GM18507 (cell line): ENCODE measurements around the gene TRMT44.
"Not testable (repeated sequence)": the region's sequence is repeated elsewhere in the genome, so short reads cannot be mapped to it uniquely, and the experiment has no call there.

ENCODE experiments used
- DNase-seq: peaks from one replicate; pipeline ENCODE4 v3.0.0; 2011; ENCODE audit warnings: low read depth; ENCODE audit not compliant: insufficient read length; ENCODE audit errors: extremely low spot score
- FAIRE-seq: peaks from 2 replicates; lab custom pipeline; 2011; peaks lifted over from hg19 to GRCh38; lab: Jason Lieb, UNC

The TRMT44 gene

DNA sequence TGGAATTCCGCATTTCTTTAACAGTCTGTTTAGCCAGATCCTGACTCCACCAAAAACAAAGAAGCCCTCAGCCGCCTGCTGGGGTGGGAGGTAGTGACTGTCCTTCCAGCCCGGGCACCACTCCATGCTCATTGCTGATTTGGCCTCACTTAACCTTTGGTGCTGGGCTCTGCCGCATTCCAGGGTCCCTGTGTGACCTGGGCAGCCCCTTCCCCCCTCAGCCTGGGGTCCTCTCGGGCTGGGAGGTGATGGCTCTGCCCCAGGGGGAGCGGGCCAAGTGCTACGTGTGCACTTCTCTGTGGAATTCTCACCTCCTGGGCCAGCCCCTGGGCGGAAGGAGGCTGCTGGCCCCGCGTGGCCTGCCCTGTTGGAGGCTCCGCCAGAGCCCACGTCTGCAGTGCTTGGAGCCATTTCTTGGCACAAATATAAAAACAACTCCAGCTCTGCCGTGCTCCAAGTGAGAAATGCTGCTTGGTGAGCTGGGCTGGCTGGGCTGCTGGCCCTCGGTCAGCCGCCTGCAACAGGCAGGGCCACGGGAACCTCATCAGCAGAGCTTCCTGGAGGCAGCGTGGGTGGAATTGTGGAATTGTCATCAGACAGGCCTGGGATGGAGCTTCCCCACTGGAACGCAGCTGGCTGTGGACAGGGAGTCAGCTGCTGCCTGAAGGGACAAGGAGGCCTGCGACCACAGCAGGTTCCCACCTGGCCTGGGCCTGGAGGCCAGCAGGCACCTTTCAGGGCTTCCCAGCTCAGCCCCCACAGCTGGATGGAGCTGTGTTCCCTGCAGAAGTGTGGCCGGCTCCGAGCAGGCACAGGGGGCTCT, 66.0 kb downstream of the TRMT44 start:
- FAIRE-seq (no peak), DNase-seq (no peak)

GRCh38 chr4:8507196-8507570, 66.6 kb downstream of the TRMT44 start:
- DNase-seq (no peak), FAIRE-seq (no peak)

- no peak for DNase-seq
- no peak for FAIRE-seq
These were observed 67.0 kb downstream of the TRMT44 start for GRCh38 chr4:8507624-8508023.

DNA sequence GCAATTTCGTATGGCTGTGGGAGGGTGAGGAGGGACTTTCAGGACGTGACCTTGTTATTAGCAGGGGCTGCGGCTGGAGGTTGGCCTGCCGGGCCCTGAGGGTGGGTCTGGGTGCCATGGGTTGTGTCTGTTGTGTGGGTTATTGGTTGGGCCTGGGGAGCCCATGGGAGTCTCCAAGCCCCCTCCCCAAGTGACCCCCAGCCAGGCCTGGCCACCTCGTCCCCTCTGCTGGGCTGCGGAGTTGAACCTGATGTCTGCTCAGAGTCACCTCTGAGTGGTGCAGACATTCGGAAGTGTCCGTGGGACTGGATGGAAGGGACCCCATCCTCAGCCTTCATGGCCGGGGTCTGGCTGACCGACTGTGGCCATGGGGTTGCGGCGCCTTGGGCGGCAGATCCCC, 67.7 kb downstream of the TRMT44 start:
- no peak for FAIRE-seq
- no peak for DNase-seq

DNA sequence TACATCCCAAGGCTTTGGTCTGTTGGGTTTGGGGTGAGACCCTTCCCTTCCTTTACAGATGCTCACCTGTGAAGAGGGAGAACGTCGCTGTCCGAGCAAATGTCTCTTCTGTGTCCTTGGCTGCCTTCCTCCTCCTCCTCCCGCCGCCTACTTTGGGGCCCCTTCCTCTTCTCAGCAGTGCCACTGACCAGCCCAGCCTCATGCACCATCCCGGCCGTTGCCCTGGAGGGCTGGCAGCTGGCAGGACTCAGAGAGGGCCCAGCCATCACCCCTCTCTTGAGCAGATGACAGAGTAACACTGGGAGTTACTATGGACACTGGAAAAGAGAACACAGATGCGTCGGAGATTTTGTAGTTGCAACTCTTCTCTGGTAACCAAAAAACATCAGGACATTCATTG, 68.2 kb downstream of the TRMT44 start:
- FAIRE-seq (no peak), DNase-seq (no peak)

DNA sequence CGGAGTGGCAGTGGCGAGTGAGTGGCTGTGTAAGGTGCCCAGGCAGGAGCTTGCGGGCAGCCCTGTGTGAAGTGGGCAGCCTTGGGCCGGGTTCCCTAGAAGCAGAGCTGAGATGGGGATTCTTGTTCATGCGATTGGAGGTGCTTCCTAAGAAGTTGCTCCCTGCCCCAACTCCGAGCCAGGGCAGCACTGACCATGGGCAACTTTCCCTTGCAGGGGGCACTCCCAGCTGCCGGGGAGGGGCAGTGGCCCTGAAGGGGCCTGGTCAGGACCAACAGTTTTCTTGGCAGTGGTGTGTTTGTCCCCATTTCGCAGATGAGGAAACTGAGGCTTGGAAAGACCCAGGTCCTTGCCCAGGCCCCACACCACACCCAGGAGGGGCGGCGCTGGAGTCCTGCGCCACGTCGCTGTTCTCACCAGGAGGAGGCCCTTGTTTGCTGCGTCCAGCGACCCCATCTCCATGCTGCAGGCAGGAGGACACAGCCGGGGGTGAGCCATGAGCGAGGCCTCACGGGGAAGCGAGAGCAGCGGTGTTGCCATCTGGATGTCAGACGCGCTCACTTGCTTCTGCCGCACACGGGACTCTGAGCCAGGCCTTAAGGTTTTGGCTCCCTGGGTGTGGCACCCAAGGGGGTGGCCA, 68.9 kb downstream of the TRMT44 start:
- DNase-seq (no peak), FAIRE-seq (no peak)

DNA sequence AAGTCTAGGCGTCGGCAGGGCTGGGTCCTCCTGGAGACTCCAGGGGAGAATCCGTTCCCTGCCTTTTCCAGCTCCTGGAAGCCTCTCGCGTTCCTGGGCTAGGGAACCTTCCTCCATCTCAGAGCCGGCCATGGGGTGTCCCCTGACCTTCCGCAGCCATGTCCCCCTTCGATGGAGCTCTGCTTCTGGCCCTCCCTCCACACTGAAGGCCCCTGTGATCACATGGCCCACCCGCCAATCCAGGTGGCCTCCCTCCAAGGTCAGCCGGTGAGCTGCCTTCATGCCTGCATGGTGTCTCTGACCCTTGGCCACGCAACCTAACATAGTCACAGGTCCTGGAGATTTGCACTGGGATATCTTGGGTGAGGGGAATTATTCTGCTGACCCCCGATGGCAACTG, 69.6 kb downstream of the TRMT44 start:
- no peak for DNase-seq
- FAIRE-seq, result no peak

GRCh38 chr4:8510611-8511285, 70.2 kb downstream of the TRMT44 start:
- FAIRE-seq, result no peak
- no peak for DNase-seq

- DNase-seq (no peak), FAIRE-seq (no peak)
These were observed 71.9 kb downstream of the TRMT44 start for GRCh38 chr4:8512510-8512909.

GRCh38 chr4:8513080-8513479, 72.5 kb downstream of the TRMT44 start:
- not testable (repeated sequence) for DNase-seq

GRCh38 chr4:8513931-8514330, 73.4 kb downstream of the TRMT44 start:
- FAIRE-seq (no peak), DNase-seq (no peak)

More at GRCh38 chr4:8513080-8513479, 72.5 kb downstream of the TRMT44 start:
- not testable (repeated sequence) for FAIRE-seq

GRCh38 chr4:8514391-8514790, 73.8 kb downstream of the TRMT44 start:
- FAIRE-seq (no peak), DNase-seq (no peak)

DNA sequence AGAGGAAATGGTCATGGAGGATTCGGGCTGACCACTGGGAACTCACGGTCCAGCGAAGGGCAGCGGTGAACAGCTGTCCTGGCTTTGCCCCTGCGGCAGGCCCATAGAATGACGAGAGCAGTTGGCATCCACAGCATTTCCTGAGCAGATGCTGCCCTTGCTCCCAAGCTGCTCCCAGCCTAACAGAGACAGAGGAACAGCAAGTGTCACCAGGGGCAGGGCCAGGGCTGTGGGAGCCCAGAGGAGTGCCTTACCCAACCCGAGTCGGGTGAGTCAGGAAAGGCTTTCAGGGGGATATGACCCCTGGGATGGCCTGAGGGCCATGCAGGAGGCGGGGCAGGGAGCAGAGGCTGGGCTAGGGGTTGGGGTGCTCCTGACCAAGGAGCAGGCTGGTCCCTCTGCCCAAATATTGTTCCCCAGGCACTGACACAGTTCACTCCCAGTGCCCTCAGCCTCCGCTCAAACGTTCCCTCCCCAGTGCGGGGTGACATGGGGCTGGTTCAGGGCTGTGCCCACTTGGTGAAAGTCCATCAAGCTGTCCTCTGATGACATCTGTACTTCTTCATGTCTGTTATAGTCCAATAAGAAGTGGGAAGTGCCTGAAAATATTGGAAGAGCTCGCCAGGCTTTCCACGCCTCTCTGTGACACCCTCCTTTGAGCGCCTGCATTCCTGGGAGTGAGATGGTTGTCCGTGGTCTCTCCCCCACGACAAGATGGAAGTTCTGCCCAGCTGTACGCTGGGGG, 74.9 kb downstream of the TRMT44 start:
- FAIRE-seq, result no peak
- no peak for DNase-seq

- no peak for FAIRE-seq
- no peak for DNase-seq
These were observed 75.5 kb downstream of the TRMT44 start for GRCh38 chr4:8516061-8516573.

GRCh38 chr4:8516996-8517550, 76.5 kb downstream of the TRMT44 start:
- DNase-seq (no peak), FAIRE-seq (no peak)

GRCh38 chr4:8517946-8518345, 77.4 kb downstream of the TRMT44 start:
- no peak for FAIRE-seq

GRCh38 chr4:8522160-8523120, 81.9 kb downstream of the TRMT44 start:
- no peak for DNase-seq
- no peak for FAIRE-seq

More at GRCh38 chr4:8517946-8518345, 77.4 kb downstream of the TRMT44 start:
- no peak for DNase-seq

DNA sequence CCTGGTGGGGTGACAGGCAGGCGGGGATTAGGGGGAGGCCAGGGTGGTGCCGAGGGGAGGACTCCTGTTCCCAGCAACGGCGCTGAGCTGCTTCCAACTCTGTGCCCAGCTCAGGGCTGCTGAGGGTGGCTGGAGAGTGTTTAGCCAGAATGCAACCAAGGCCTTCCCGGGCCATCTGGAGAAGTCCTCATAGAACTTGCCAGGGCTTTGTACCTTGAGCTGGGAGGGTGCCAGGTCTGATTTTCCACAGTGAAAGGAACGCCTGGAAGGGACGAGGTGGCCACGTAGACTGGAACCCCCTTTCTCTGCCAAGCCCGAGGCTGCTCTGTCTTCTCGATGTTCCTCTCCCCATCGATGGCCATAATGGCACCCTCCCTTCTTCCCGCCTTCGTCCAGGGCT, 82.6 kb downstream of the TRMT44 start:
- no peak for FAIRE-seq
- DNase-seq, result no peak
